ENCODE data around the gene SPRR2A.
"Not testable (repeated sequence)": the region's sequence is repeated elsewhere in the genome, so short reads cannot be mapped to it uniquely, and the experiment has no call there.

SPRR2A gene

GRCh38 chr1:153028766-153029165 is 28.5 kb downstream of the SPRR2A start:
- FAIRE-seq (no peak), DNase-seq (ENCODE audit: extremely low spot score, insufficient read length, low read depth) (no peak)

- no peak for FAIRE-seq
Measured at GRCh38 chr1:153025797-153026196, 31.5 kb downstream of the SPRR2A start.

GRCh38 chr1:153024413-153024812 is 32.9 kb downstream of the SPRR2A start:
- no peak for FAIRE-seq
- no peak for DNase-seq (ENCODE audit: extremely low spot score, insufficient read length, low read depth)

More at GRCh38 chr1:153025797-153026196, 31.5 kb downstream of the SPRR2A start:
- no peak for DNase-seq (ENCODE audit: extremely low spot score, insufficient read length, low read depth)

- FAIRE-seq (no peak), DNase-seq (ENCODE audit: extremely low spot score, insufficient read length, low read depth) (no peak)
Measured at GRCh38 chr1:153023109-153023508, 34.2 kb downstream of the SPRR2A start.

GRCh38 chr1:153022340-153022739 is 35.0 kb downstream of the SPRR2A start:
- DNase-seq (ENCODE audit: extremely low spot score, insufficient read length, low read depth); FAIRE-seq: not testable (repeated sequence)

- DNase-seq (ENCODE audit: extremely low spot score, insufficient read length, low read depth); FAIRE-seq: not testable (repeated sequence)
Measured at GRCh38 chr1:153021829-153022228, 35.5 kb downstream of the SPRR2A start.

- DNase-seq (ENCODE audit: extremely low spot score, insufficient read length, low read depth); FAIRE-seq: not testable (repeated sequence)
Measured at GRCh38 chr1:153011235-153011758, 46.0 kb downstream of the SPRR2A start.

All from GM18507 (cell line).